Measurements from ENCODE around the gene YY1. TPM values are rescaled to one million over a fixed set of nuclear protein-coding genes. Genes with fewer than 3 reads are reported as not detected.

The YY1 gene
- total RNA-seq, 3 donors from 2014 or later (not counting 1 experiment from before 2014, with no cell fraction given) = 77.9 to 92.6 (median 90.4) TPM

DNA sequence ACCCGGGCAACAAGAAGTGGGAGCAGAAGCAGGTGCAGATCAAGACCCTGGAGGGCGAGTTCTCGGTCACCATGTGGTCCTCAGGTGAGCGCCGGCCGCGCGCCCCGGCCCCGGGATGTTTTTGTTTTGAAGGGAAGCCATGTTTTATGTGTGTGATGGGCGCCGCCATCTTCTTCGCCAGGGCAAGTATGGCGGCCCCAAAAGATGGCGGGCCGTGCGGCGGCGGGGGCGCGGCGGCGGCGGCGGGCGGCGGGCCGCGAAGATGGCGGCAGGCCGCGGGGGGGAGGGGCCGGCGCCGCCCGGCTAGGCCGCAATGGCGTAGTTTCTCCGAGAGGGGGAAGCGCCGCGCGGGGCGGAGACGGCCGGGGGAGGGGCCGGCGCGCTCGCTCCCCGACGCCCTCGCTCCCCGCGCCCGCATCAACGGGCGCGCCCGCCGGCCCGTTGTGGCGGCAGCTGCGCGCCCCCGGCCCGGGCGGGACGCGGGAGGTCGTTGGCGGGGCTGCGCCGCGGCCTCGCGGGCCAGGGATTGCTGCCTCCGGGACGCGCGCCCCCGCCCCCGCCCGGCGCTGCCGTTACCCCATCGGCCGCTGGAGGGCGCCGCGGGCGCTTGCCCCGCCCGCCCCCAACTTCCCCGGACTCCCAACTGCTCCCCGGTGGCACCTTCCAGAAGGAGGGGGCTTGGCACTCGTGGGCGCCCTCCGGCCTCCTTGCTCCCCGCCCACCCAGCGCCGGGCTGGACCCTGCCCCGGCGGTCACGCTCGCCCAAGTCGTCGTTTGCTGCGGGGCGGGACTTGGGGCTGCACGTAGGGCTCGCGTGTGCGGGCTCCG, 1.1 kb downstream of the YY1 start:
- no peaks in the 10 kb centered on the region for H3K27me3 ChIP-seq (ENCODE audit: control insufficient read depth, insufficient read depth, low read length)
- Mint-ChIP-seq H3K36me3 (no peaks in the 10 kb centered on the region), H3K4me1 (peaks cover 38 to 61% of the 10 kb centered on the region in 2 donors), H3K27ac (peak overlapping the region; percentile 94 to 97), H3K4me3 (peak overlapping the region; percentile 93), H3K27me3 (ENCODE audit: low read depth in 2 of 2) (no peaks in the 10 kb centered on the region), H3K9me3 (no peaks in the 10 kb centered on the region)
- peak overlapping the region; percentile 90 for H3K27ac ChIP-seq (ENCODE audit: low read length)
- WGBS (ENCODE audit: insufficient coverage) = under 1% methylated on average over 115 of the region's 115 CpGs
- no peaks in the 10 kb centered on the region for H3K9me3 ChIP-seq (ENCODE audit: control insufficient read depth, insufficient read depth, low read length)
- ATAC-seq (peak; percentile 37 to 63 (median 48)), DNase-seq (peak; percentile 80 to 92)
- peaks cover 31% of the 10 kb centered on the region for H3K4me1 ChIP-seq (ENCODE audit: control insufficient read depth, insufficient read depth, low read length)
- peak overlapping the region; percentile 84 for H3K4me3 ChIP-seq (ENCODE audit: low read length)
- TF ChIP-seq, protein P1, sequence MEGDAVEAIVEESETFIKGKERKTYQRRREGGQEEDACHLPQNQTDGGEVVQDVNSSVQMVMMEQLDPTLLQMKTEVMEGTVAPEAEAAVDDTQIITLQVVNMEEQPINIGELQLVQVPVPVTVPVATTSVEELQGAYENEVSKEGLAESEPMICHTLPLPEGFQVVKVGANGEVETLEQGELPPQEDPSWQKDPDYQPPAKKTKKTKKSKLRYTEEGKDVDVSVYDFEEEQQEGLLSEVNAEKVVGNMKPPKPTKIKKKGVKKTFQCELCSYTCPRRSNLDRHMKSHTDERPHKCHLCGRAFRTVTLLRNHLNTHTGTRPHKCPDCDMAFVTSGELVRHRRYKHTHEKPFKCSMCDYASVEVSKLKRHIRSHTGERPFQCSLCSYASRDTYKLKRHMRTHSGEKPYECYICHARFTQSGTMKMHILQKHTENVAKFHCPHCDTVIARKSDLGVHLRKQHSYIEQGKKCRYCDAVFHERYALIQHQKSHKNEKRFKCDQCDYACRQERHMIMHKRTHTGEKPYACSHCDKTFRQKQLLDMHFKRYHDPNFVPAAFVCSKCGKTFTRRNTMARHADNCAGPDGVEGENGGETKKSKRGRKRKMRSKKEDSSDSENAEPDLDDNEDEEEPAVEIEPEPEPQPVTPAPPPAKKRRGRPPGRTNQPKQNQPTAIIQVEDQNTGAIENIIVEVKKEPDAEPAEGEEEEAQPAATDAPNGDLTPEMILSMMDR (IDR thresholded peaks at IDR 0.05) = peak; percentile 66
- intact Hi-C loops (cut with micrococcal nuclease) = loop anchor here (2.0 to 5.0 kb wide), 4 partner anchors 25 to 173 kb away; partner anchors contain the start of genes EVL and WDR25
- H3K36me3 ChIP-seq (ENCODE audit: control insufficient read depth, insufficient read depth, low read length) = no peaks in the 10 kb centered on the region

DNA sequence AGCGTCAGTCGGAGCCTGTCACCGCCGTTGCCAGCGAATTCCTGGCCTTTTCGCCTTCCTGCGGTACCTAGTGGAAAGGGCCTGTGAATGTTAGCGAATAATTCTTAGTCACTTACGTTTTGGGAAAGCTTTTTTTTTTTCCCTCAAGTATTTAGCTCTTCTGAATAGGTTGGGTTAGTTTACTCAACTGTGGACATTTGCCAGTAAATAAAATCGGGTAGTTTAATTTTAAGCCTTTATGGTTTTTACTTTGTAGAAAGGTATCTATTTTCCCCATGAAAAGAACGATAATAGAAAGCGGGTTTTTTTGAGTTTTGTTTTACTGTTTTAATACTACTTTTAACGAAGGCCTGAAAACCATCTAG, 1.7 kb downstream of the YY1 start:
- Histone ChIP-seq H3K4me1 (ENCODE audit: control insufficient read depth, insufficient read depth, low read length) (peaks cover 33% of the 10 kb centered on the region), H3K36me3 (ENCODE audit: control insufficient read depth, insufficient read depth, low read length) (no peaks in the 10 kb centered on the region), H3K27ac (ENCODE audit: low read length) (peak overlapping the region; percentile 90), H3K9me3 (ENCODE audit: control insufficient read depth, insufficient read depth, low read length) (no peaks in the 10 kb centered on the region), H3K27me3 (ENCODE audit: control insufficient read depth, insufficient read depth, low read length) (no peaks in the 10 kb centered on the region), H3K4me3 (ENCODE audit: low read length) (peak overlapping the region; percentile 75)
- ATAC-seq (no peak), DNase-seq (no peak)
- H3K4me1 Mint-ChIP-seq = peaks cover 42 to 62% of the 10 kb centered on the region in 2 donors
- peak overlapping the region; percentile 93 for H3K4me3 Mint-ChIP-seq
- TF ChIP-seq, protein P1 (IDR thresholded peaks at IDR 0.05) = no peak
- H3K27me3 Mint-ChIP-seq (ENCODE audit: low read depth in 2 of 2) = no peaks in the 10 kb centered on the region
- intact Hi-C loops (cut with micrococcal nuclease) = loop anchor here (5.0 kb wide), 1 partner anchor 47 kb away; no protein-coding TSS in a partner anchor
- H3K36me3 Mint-ChIP-seq = no peaks in the 10 kb centered on the region
- peak overlapping the region; percentile 94 to 97 for H3K27ac Mint-ChIP-seq
- 0% methylated on average over 8 of the region's 13 CpGs for WGBS (ENCODE audit: insufficient coverage)
- no peaks in the 10 kb centered on the region for H3K9me3 Mint-ChIP-seq

DNA sequence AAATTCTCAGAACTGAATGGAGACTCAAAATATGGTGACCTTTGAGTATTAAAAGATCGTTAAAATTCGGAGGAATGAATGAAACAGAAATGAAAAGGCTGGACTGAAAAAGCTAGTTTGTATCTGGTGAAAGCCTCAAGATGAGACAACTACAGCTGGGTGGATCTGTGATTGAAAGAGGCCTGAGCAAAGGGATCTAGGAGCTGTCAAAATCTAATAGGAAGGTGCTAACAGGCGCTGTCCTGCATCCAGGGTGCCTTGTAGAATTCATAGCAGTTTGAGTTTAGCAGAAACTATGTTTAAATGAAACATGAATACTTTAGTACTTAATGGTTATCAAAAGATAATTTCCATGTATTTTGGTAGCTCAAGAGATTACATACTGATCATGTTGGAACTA, 2.3 kb downstream of the YY1 start:
- H3K27ac Mint-ChIP-seq = peak overlapping the region; percentile 94 to 97
- intact Hi-C loops (cut with micrococcal nuclease) = loop anchor here (5.0 kb wide), 1 partner anchor 46 kb away; no protein-coding TSS in a partner anchor
- ATAC-seq = no peak
- no peaks in the 10 kb centered on the region for H3K27me3 Mint-ChIP-seq (ENCODE audit: low read depth in 2 of 2)
- H3K9me3 Mint-ChIP-seq = no peaks in the 10 kb centered on the region
- no peaks in the 10 kb centered on the region for H3K36me3 Mint-ChIP-seq
- DNase-seq = peak in 1 of 2 donors; percentile 26
- peaks cover 47 to 62% of the 10 kb centered on the region in 2 donors for H3K4me1 Mint-ChIP-seq
- peak overlapping the region; percentile 90 for H3K27ac ChIP-seq (ENCODE audit: low read length)
- WGBS (ENCODE audit: insufficient coverage) = 56% methylated on average over 3 of the region's 3 CpGs
- no peaks in the 10 kb centered on the region for H3K9me3 ChIP-seq (ENCODE audit: control insufficient read depth, insufficient read depth, low read length)
- TF ChIP-seq, protein P1 (IDR thresholded peaks at IDR 0.05) = no peak
- no peaks in the 10 kb centered on the region for H3K27me3 ChIP-seq (ENCODE audit: control insufficient read depth, insufficient read depth, low read length)
- peak overlapping the region; percentile 75 for H3K4me3 ChIP-seq (ENCODE audit: low read length)
- no peaks in the 10 kb centered on the region for H3K36me3 ChIP-seq (ENCODE audit: control insufficient read depth, insufficient read depth, low read length)
- H3K4me3 Mint-ChIP-seq = peak overlapping the region; percentile 93
- peaks cover 34% of the 10 kb centered on the region for H3K4me1 ChIP-seq (ENCODE audit: control insufficient read depth, insufficient read depth, low read length)

All from natural killer cell (primary cell).